Measurements from ENCODE around the gene ONECUT2. TPM values are rescaled to one million over a fixed set of nuclear protein-coding genes. Genes with fewer than 3 reads are reported as not detected.

Gene ONECUT2
- total RNA-seq, 4 donors from 2014 or later = under 0.01 to 0.06 TPM; not detected in 2

- TF ChIP-seq, protein P1, sequence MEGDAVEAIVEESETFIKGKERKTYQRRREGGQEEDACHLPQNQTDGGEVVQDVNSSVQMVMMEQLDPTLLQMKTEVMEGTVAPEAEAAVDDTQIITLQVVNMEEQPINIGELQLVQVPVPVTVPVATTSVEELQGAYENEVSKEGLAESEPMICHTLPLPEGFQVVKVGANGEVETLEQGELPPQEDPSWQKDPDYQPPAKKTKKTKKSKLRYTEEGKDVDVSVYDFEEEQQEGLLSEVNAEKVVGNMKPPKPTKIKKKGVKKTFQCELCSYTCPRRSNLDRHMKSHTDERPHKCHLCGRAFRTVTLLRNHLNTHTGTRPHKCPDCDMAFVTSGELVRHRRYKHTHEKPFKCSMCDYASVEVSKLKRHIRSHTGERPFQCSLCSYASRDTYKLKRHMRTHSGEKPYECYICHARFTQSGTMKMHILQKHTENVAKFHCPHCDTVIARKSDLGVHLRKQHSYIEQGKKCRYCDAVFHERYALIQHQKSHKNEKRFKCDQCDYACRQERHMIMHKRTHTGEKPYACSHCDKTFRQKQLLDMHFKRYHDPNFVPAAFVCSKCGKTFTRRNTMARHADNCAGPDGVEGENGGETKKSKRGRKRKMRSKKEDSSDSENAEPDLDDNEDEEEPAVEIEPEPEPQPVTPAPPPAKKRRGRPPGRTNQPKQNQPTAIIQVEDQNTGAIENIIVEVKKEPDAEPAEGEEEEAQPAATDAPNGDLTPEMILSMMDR (IDR thresholded peaks at IDR 0.05) = no peak
- DNase-seq (ENCODE audit: low spot score) = no peak
- no peak for ATAC-seq (ENCODE audit: low FRiP score)
These were observed 31.7 kb downstream of the ONECUT2 start for GRCh38 chr18:57466745-57467409.

DNA sequence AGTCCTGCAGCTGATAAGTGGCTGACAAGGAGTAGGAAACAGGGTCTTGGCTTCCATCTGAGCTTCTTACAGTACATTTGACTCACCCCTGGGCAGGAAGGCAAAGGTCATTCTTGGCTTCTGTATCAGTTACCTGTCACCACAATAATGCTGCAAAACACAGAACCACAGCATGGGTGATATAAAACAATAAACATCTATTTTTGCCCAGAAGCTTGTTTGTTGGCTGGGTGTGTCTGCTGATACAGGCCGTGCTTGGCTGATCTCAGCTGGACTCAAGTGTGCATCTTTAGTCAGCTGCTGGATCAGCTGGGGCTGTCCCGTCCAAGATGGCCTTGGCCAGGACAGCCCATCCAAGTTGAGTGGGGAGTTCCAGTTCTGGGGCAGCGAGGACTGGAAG is 34.7 kb downstream of the ONECUT2 start:
- TF ChIP-seq, protein P1 (IDR thresholded peaks at IDR 0.05) = no peak
- no peak for ATAC-seq (ENCODE audit: low FRiP score)
- DNase-seq (ENCODE audit: low spot score) = no peak

GRCh38 chr18:57475408-57475807 is 40.2 kb downstream of the ONECUT2 start:
- no peak for DNase-seq (ENCODE audit: low spot score)
- TF ChIP-seq, protein P1 (IDR thresholded peaks at IDR 0.05) = no peak
- ATAC-seq (ENCODE audit: low FRiP score) = no peak

DNA sequence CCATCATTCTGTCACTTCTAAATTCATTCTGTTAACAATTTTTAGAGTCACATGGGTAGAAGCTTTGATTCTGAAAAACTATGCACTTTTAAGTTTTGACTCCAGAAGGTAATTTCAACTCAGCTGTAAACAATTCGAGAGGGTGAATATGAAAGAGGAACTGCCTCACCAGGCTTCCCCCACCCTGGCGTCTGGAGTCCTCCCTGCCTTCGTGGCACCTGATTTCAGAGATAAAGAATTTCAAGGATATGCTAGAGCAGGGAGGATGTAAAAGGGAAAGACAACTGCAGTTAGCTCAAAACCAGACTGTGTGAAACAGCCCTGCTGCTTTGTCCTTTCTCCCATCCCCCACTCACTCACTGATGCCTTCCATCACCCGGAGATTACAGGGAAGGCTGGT is 40.7 kb downstream of the ONECUT2 start:
- TF ChIP-seq, protein P1 (IDR thresholded peaks at IDR 0.05) = no peak
- DNase-seq (ENCODE audit: low spot score) (no peak), ATAC-seq (ENCODE audit: low FRiP score) (no peak)

- TF ChIP-seq, protein P1 (IDR thresholded peaks at IDR 0.05) = no peak
- ATAC-seq (ENCODE audit: low FRiP score) (no peak), DNase-seq (ENCODE audit: low spot score) (no peak)
These were observed 45.6 kb downstream of the ONECUT2 start for GRCh38 chr18:57480733-57481132.

- no peak for DNase-seq (ENCODE audit: low spot score)
- TF ChIP-seq, protein P1 (IDR thresholded peaks at IDR 0.05) = no peak
- no peak for ATAC-seq (ENCODE audit: low FRiP score)
These were observed 62.5 kb downstream of the ONECUT2 start for GRCh38 chr18:57497372-57498294.

All from omental fat pad (tissue), 4 donors.